H9 (cell line): ENCODE measurements around the gene NUP210. TPM values are rescaled to one million over a fixed set of nuclear protein-coding genes. Genes with fewer than 3 reads are reported as not detected.

Experiments used
- DNase-seq: peaks from one replicate; pipeline ENCODE4 v3.0.0-alpha.2; 2017
- H2AFZ ChIP-seq: one replicate; pipeline ENCODE4 v1.6.1; 2013; ENCODE audit warnings: mild to moderate bottlenecking, low read length, control low read depth, moderate library complexity
- H2AK5ac ChIP-seq: 2 replicates; pipeline ENCODE4 v1.6.1; 2013; ENCODE audit warnings: low read length, control low read depth, mixed read lengths; ENCODE audit not compliant: insufficient read length
- H2BK120ac ChIP-seq: one replicate; pipeline ENCODE4 v1.6.1; 2013; ENCODE audit warnings: low read depth, mild to moderate bottlenecking, low read length, control low read depth, inconsistent platforms; ENCODE audit not compliant: poor library complexity, severe bottlenecking
- H2BK12ac ChIP-seq: 2 replicates; pipeline ENCODE4 v1.6.1; 2013; ENCODE audit warnings: low read length, control low read depth, mixed read lengths, low read depth; ENCODE audit not compliant: insufficient read length
- H2BK15ac ChIP-seq: 2 replicates; pipeline ENCODE4 v1.6.1; 2013; ENCODE audit warnings: low read depth, low read length, control low read depth
- H2BK20ac ChIP-seq: one replicate; pipeline ENCODE4 v1.6.1; 2013; ENCODE audit warnings: low read depth, mild to moderate bottlenecking, low read length, control low read depth, inconsistent platforms; ENCODE audit not compliant: poor library complexity, severe bottlenecking
- H2BK5ac ChIP-seq: 2 replicates; pipeline ENCODE4 v1.6.1; 2013; ENCODE audit warnings: low read length, control low read depth, mixed read lengths; ENCODE audit not compliant: insufficient read length
- H3K14ac ChIP-seq: 2 replicates; pipeline ENCODE4 v1.6.1; 2013; ENCODE audit warnings: low read length, control low read depth; ENCODE audit not compliant: insufficient read depth
- H3K18ac ChIP-seq: 2 replicates; pipeline ENCODE4 v1.6.1; 2013; ENCODE audit warnings: low read depth, mild to moderate bottlenecking, mixed read lengths, low read length, control low read depth; ENCODE audit not compliant: insufficient read length
- H3K23ac ChIP-seq: 2 replicates; pipeline ENCODE4 v1.6.1; 2013; ENCODE audit warnings: low read length, control low read depth, mixed read lengths, low read depth; ENCODE audit not compliant: insufficient read length
- H3K23me2 ChIP-seq: 2 replicates; pipeline ENCODE4 v1.6.1; 2013; ENCODE audit warnings: low read depth, mild to moderate bottlenecking, mixed read lengths, low read length, control low read depth; ENCODE audit not compliant: insufficient read length, poor library complexity, severe bottlenecking
- H3K27ac ChIP-seq: 2 replicates; pipeline ENCODE4 v1.5.1; 2013; ENCODE audit warnings: low read length, control low read depth, mixed read lengths, low read depth; ENCODE audit not compliant: insufficient read length
- H3K27me3 ChIP-seq: 2 replicates; pipeline ENCODE4 v1.6.1; 2013; ENCODE audit warnings: low read length, control low read depth, inconsistent platforms; ENCODE audit not compliant: insufficient read depth
- H3K4ac ChIP-seq: 2 replicates; pipeline ENCODE4 v1.6.1; 2013; ENCODE audit warnings: low read depth, mild to moderate bottlenecking, control low read depth, inconsistent platforms, low read length, moderate library complexity
- H3K4me1 ChIP-seq: 2 replicates; pipeline ENCODE4 v1.6.1; 2013; ENCODE audit warnings: low read length, control low read depth, inconsistent platforms; ENCODE audit not compliant: insufficient read depth
- H3K4me2 ChIP-seq: 2 replicates; pipeline ENCODE4 v1.6.1; 2013; ENCODE audit warnings: low read length, control low read depth, mixed read lengths; ENCODE audit not compliant: insufficient read length, insufficient read depth
- H3K56ac ChIP-seq: 2 replicates; pipeline ENCODE4 v1.6.1; 2013; ENCODE audit warnings: low read depth, mild to moderate bottlenecking, mixed read lengths, low read length, control low read depth; ENCODE audit not compliant: insufficient read length
- H3K79me1 ChIP-seq: 2 replicates; pipeline ENCODE4 v1.6.1; 2013; ENCODE audit warnings: low read depth, mild to moderate bottlenecking, moderate library complexity, low read length, control low read depth, inconsistent platforms; ENCODE audit not compliant: insufficient read depth, poor library complexity, severe bottlenecking
- H3K79me2 ChIP-seq: 2 replicates; pipeline ENCODE4 v1.6.1; 2013; ENCODE audit warnings: low read length, control low read depth, inconsistent platforms; ENCODE audit not compliant: insufficient read depth
- H3K9ac ChIP-seq: 2 replicates; pipeline ENCODE4 v1.6.1; 2013; ENCODE audit warnings: low read length, control low read depth, mixed read lengths; ENCODE audit not compliant: insufficient read length; ENCODE audit errors: extremely low read depth
- H3K9me3 ChIP-seq: one replicate; pipeline ENCODE4 v1.6.1; 2013; ENCODE audit warnings: low read depth, low read length, inconsistent platforms; ENCODE audit not compliant: control insufficient read depth
- H3T11ph ChIP-seq: one replicate; pipeline ENCODE4 v1.6.1; 2013; ENCODE audit warnings: mild to moderate bottlenecking, low read length, control low read depth, inconsistent platforms
- H4K20me1 ChIP-seq: one replicate; pipeline ENCODE4 v1.6.1; 2013; ENCODE audit not compliant: control insufficient read depth, insufficient read length, insufficient read depth
- H4K5ac ChIP-seq: 2 replicates; pipeline ENCODE4 v1.6.1; 2013; ENCODE audit warnings: low read depth, mild to moderate bottlenecking, mixed read lengths, low read length, control low read depth; ENCODE audit not compliant: insufficient read length
- H4K8ac ChIP-seq: replicated peaks from 2 replicates; pipeline ENCODE4 v1.6.1; 2013; ENCODE audit warnings: low read length, control low read depth, mixed read lengths, low read depth; ENCODE audit not compliant: insufficient read length
- H4K91ac ChIP-seq: 2 replicates; pipeline ENCODE4 v1.6.1; 2013; ENCODE audit warnings: low read depth, mild to moderate bottlenecking, moderate library complexity, mixed read lengths, low read length, control low read depth; ENCODE audit not compliant: insufficient read length
- H3K27ac Mint-ChIP-seq, 3 experiments: 2 replicates in 2 of 3; 3 replicates in 1 of 3; pipeline ENCODE4 v1.8.0; 2020 to 2021; ENCODE audit warnings: mixed read lengths in 3 of 3, mild to moderate bottlenecking in 1 of 3, moderate library complexity in 1 of 3
- H3K27me3 Mint-ChIP-seq: 2 replicates; pipeline ENCODE4 v1.8.0; 2021; ENCODE audit warnings: low read depth, mild to moderate bottlenecking, moderate library complexity, mixed read lengths
- H3K36me3 Mint-ChIP-seq, 3 experiments: 2 replicates in 2 of 3; 3 replicates in 1 of 3; pipeline ENCODE4 v1.8.0; 2020 to 2021; ENCODE audit warnings: low read depth in 3 of 3, mixed read lengths in 3 of 3; ENCODE audit not compliant: insufficient read depth in 1 of 3
- H3K4me1 Mint-ChIP-seq, 2 experiments: 2 replicates each; pipeline ENCODE4 v1.8.0; 2020; ENCODE audit warnings: mixed read lengths in 2 of 2
- H3K4me3 Mint-ChIP-seq, 2 experiments: 2 replicates in 1 of 2; 3 replicates in 1 of 2; pipeline ENCODE4 v1.8.0; 2020 to 2021; ENCODE audit warnings: mild to moderate bottlenecking in 2 of 2, mixed read lengths in 2 of 2, moderate library complexity in 1 of 2
- H3K9me3 Mint-ChIP-seq, 2 experiments: 2 replicates in 1 of 2; 3 replicates in 1 of 2; pipeline ENCODE4 v1.8.0; 2020; ENCODE audit warnings: mild to moderate bottlenecking in 2 of 2, mixed read lengths in 2 of 2, moderate library complexity in 1 of 2
- WGBS: extraction: QIAGEN DNeasy Blood & Tissue Kit; methylation state at CpG from one replicate; pipeline ENCODE4 v1.1.7; 2013; ENCODE audit warnings: missing lambda C conversion rate, low lambda C conversion rate, mixed read lengths; ENCODE audit not compliant: insufficient read length; ENCODE audit errors: extremely low coverage; 5-methylcytosine and 5-hydroxymethylcytosine counted together
- total RNA-seq: library from RNA; stranded (reverse); gene quantifications from 2 replicates; pipeline ENCODE4 v1.2.1, GENCODE V29; 2021
- TF ChIP-seq, protein P1 (sequence below): fragments of 200-600 bp; sonication (generic); conservative IDR thresholded peaks from 3 replicates; pipeline ENCODE4 v1.8.0; 2021; ENCODE audit warnings: antibody characterized with exemption, mild to moderate bottlenecking

The NUP210 gene
- total RNA-seq, 1 experiment from 2014 or later, result 48.8 TPM

DNA sequence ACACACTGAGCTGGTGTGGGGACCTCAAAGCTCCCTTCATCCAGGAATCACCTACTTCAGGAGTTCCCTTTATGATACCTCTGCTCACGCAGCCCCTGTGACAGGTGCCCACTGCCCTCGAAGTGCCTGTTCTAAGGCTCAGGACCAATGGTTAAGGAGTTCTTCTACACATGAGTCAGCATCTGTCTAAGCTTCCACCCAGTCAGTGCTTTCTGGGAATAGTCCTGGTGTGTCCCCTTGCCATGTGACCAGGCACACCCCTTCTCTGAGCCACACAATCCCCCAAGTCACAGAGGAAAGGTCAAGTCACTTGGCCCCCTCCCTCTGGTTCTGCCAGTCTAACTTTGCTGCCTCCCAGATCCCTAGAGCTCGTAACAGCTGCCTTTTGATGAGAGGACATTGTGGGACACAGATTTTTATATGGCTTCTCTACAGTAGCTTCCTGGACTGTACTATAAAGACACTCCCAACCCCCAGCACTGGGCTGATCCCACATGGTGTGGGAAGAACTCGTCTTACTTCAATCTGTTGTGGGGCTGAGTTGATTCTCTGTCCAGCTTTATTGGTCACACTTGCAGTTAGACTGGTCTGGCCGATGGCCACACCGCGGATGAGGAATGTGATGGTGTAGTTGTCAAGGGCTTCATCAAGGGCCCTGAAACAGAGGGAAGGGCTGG is 78.8 kb downstream of the NUP210 start:
- H3K27ac ChIP-seq, result no peak overlapping the region
- Mint-ChIP-seq H3K27ac (peak overlapping the region in 2 of 3 experiments; percentile 14 to 47; a peak in 2 of 7 replicates), H3K9me3 (no peaks in the 10 kb centered on the region; a peak in 1 of 5 replicates), H3K36me3 (peaks cover 35 to 55% (median 39%) of the 10 kb centered on the region in 3 experiments), H3K4me1 (peaks cover 25 to 29% of the 10 kb centered on the region in 2 experiments), H3K4me3 (no peak overlapping the region), H3K27me3 (no peaks in the 10 kb centered on the region)
- H4K5ac ChIP-seq, result no peak overlapping the region
- no peaks in the 10 kb centered on the region for H4K20me1 ChIP-seq
- H2BK5ac ChIP-seq, result no peak overlapping the region
- no peaks in the 10 kb centered on the region for H3K79me2 ChIP-seq
- H3K56ac ChIP-seq, result no peak overlapping the region
- H3K4me1 ChIP-seq, result peaks cover 6% of the 10 kb centered on the region; the same call in 1 of the 2 replicates
- no peak overlapping the region for H3K18ac ChIP-seq
- TF ChIP-seq, protein P1, sequence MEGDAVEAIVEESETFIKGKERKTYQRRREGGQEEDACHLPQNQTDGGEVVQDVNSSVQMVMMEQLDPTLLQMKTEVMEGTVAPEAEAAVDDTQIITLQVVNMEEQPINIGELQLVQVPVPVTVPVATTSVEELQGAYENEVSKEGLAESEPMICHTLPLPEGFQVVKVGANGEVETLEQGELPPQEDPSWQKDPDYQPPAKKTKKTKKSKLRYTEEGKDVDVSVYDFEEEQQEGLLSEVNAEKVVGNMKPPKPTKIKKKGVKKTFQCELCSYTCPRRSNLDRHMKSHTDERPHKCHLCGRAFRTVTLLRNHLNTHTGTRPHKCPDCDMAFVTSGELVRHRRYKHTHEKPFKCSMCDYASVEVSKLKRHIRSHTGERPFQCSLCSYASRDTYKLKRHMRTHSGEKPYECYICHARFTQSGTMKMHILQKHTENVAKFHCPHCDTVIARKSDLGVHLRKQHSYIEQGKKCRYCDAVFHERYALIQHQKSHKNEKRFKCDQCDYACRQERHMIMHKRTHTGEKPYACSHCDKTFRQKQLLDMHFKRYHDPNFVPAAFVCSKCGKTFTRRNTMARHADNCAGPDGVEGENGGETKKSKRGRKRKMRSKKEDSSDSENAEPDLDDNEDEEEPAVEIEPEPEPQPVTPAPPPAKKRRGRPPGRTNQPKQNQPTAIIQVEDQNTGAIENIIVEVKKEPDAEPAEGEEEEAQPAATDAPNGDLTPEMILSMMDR, result no peak
- H2AK5ac ChIP-seq, result no peak overlapping the region
- H3K23ac ChIP-seq, result no peak overlapping the region
- H3K14ac ChIP-seq, result no peak overlapping the region
- no peak overlapping the region for H3T11ph ChIP-seq
- no peaks in the 10 kb centered on the region for H3K79me1 ChIP-seq
- H3K9me3 ChIP-seq, result no peaks in the 10 kb centered on the region
- no peak overlapping the region for H2BK20ac ChIP-seq
- H2BK120ac ChIP-seq, result no peak overlapping the region
- no peak overlapping the region for H4K8ac ChIP-seq
- H3K23me2 ChIP-seq, result no peaks in the 10 kb centered on the region
- H3K27me3 ChIP-seq, result no peaks in the 10 kb centered on the region
- H3K4ac ChIP-seq, result no peak overlapping the region
- H3K4me2 ChIP-seq, result no peak overlapping the region
- H2BK12ac ChIP-seq, result no peak overlapping the region
- no CpG with 5 or more reads among the region's 7 CpGs for WGBS
- H3K9ac ChIP-seq, result no peak overlapping the region
- H2BK15ac ChIP-seq, result no peak overlapping the region
- H2AFZ ChIP-seq, result no peak overlapping the region
- no peak for DNase-seq
- H4K91ac ChIP-seq, result no peak overlapping the region
